ENCODE data around the gene MRPL34.
A peak's percentile ranks its signal among the peaks of the same experiment; 100 is the strongest.

Gene MRPL34

DNA sequence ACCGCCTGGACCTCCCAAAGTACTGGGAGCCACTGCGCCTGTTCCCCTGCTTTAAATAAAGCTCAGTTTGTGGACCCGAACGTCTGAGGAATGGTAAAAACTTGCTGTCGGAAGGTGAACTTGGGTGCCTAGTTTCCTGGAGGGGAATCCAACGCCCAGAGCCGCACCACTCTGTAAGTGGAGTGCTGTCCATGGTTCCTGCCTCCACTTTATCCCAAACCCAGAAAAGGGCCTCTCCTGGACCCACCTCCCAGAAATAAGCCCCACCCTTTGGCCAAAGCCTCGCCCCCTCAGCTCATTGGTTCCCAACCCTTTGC, 26.6 kb downstream of the MRPL34 start:
- Histone ChIP-seq H3K4me3 (replicated peaks; ENCODE audit: insufficient read depth, low read length) (no peak overlapping the region), H3K27ac (replicated peaks) (no peak overlapping the region), H3K27me3 (ENCODE audit: insufficient read depth, poor library complexity, severe bottlenecking) (peaks cover 27% of the 10 kb centered on the region)
- TF ChIP-seq, protein P1, sequence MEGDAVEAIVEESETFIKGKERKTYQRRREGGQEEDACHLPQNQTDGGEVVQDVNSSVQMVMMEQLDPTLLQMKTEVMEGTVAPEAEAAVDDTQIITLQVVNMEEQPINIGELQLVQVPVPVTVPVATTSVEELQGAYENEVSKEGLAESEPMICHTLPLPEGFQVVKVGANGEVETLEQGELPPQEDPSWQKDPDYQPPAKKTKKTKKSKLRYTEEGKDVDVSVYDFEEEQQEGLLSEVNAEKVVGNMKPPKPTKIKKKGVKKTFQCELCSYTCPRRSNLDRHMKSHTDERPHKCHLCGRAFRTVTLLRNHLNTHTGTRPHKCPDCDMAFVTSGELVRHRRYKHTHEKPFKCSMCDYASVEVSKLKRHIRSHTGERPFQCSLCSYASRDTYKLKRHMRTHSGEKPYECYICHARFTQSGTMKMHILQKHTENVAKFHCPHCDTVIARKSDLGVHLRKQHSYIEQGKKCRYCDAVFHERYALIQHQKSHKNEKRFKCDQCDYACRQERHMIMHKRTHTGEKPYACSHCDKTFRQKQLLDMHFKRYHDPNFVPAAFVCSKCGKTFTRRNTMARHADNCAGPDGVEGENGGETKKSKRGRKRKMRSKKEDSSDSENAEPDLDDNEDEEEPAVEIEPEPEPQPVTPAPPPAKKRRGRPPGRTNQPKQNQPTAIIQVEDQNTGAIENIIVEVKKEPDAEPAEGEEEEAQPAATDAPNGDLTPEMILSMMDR (IDR thresholded peaks at IDR 0.05; ENCODE audit: insufficient read depth, low read length), result no peak
- TF ChIP-seq POLR2AphosphoS5 (IDR thresholded peaks at IDR 0.05; ENCODE audit: low read depth) (no peak), GABPA (IDR thresholded peaks at IDR 0.05; ENCODE audit: low read depth) (no peak), SPI1 (IDR thresholded peaks at IDR 0.05; ENCODE audit: borderline replicate concordance, low read depth) (no peak)
- TF ChIP-seq, protein P2, sequence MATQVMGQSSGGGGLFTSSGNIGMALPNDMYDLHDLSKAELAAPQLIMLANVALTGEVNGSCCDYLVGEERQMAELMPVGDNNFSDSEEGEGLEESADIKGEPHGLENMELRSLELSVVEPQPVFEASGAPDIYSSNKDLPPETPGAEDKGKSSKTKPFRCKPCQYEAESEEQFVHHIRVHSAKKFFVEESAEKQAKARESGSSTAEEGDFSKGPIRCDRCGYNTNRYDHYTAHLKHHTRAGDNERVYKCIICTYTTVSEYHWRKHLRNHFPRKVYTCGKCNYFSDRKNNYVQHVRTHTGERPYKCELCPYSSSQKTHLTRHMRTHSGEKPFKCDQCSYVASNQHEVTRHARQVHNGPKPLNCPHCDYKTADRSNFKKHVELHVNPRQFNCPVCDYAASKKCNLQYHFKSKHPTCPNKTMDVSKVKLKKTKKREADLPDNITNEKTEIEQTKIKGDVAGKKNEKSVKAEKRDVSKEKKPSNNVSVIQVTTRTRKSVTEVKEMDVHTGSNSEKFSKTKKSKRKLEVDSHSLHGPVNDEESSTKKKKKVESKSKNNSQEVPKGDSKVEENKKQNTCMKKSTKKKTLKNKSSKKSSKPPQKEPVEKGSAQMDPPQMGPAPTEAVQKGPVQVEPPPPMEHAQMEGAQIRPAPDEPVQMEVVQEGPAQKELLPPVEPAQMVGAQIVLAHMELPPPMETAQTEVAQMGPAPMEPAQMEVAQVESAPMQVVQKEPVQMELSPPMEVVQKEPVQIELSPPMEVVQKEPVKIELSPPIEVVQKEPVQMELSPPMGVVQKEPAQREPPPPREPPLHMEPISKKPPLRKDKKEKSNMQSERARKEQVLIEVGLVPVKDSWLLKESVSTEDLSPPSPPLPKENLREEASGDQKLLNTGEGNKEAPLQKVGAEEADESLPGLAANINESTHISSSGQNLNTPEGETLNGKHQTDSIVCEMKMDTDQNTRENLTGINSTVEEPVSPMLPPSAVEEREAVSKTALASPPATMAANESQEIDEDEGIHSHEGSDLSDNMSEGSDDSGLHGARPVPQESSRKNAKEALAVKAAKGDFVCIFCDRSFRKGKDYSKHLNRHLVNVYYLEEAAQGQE (IDR thresholded peaks at IDR 0.05; ENCODE audit: insufficient replicate concordance, low read depth), result peak; percentile 81
- no peak for DNase-seq (ENCODE audit: low read depth in 1 of 2, low spot score in 1 of 2)

DNA sequence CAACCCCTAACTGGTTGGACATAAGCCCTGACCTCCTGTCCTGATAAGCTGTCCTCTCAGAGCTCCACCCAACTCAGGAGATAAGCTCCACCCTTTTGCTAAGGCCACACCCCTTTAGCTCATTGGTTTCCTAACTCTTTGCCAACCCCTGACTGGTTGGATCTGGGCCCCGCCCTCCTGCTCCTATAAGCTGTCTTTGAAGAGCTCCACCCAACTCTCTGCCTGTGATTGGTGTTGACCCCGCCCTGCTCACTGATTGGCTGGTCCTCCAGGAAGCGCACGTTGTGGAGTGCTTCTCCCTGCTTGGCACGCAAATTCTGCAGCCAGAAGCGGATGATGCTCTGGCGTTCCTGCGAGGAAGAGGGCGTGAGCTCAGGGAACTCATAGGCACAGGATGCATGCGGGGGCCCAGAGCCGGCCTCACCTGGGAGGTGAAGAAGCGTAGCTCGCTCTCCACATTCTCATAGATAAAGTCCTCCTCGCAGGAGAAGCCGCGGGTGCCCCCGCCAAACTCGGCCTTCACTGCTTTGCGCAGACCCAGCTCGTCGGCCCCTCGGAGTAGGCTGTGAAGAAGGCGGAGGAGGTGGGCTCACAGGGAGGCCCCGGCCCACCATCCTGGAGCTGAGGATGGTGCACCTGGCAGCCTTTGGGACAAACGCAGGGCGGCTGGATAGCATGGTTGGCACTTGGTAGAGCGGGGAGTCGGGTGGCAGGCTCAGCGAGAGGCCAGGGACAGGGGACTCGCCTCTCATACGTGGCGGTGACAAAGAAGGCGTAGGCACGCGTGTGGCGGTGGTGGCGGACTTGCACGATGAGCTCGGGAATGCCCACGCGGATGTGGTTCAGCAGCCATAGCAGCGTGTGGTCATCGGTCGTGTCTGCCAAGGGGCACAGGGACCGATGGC, 27.3 kb downstream of the MRPL34 start:
- Histone ChIP-seq H3K27me3 (ENCODE audit: insufficient read depth, poor library complexity, severe bottlenecking) (peaks cover 27% of the 10 kb centered on the region), H3K4me3 (replicated peaks; ENCODE audit: insufficient read depth, low read length) (no peak overlapping the region), H3K27ac (replicated peaks) (no peak overlapping the region)
- peak in 1 of 2 experiments; percentile 31 for DNase-seq (ENCODE audit: low read depth in 1 of 2, low spot score in 1 of 2)
- TF ChIP-seq, protein P2 (IDR thresholded peaks at IDR 0.05; ENCODE audit: insufficient replicate concordance, low read depth), result no peak
- TF ChIP-seq POLR2AphosphoS5 (IDR thresholded peaks at IDR 0.05; ENCODE audit: low read depth), result no peak
- TF ChIP-seq SPI1 (IDR thresholded peaks at IDR 0.05; ENCODE audit: borderline replicate concordance, low read depth), result no peak
- TF ChIP-seq, protein P1 (IDR thresholded peaks at IDR 0.05; ENCODE audit: insufficient read depth, low read length), result no peak
- TF ChIP-seq GABPA (IDR thresholded peaks at IDR 0.05; ENCODE audit: low read depth), result no peak

DNA sequence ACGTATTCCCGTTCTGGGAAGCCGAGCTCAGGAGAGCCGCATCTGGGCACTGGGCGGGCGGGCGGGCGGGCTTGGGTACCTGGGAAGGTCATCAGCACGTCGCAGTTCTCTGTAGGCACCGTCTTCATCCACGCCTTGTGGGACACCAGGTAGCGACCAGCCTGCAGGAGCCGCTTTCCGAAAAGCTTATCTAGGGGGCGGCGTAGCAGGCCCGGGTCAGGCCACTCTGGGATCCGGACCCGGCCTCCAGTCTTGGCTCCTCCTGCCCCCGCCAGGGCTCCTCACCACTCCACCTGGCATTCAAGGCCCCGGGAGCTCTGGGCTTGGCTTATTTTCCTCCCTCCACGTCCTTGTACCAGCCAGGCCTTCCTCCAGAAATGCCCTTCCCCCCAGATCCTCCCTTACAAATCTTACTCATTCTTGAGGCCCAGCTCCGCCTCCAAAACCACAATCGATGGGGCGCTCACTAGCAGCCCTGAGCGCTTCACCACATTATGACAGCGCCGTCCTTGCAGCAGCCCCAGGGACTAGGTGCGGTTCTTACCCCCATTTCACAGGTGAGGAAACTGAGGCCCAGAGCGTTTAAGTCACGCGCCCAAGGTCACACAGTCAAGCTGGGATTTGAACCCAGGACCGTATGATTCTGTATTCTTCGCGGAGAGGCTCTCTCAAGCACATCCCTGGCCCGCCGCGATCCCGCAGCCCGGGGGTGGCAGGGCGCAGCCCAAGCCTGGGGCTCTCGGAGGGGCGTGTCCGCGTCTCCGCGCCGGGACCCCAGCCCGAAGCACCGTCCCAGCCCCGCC, 28.1 kb downstream of the MRPL34 start:
- H3K27ac ChIP-seq (replicated peaks), result no peak overlapping the region
- peak; percentile 84 to 90 for DNase-seq (ENCODE audit: low read depth in 1 of 2, low spot score in 1 of 2)
- TF ChIP-seq POLR2AphosphoS5 (IDR thresholded peaks at IDR 0.05; ENCODE audit: low read depth) (0 out of 2 replicates have a peak, but pooled peaks have one; percentile 37), SPI1 (IDR thresholded peaks at IDR 0.05; ENCODE audit: borderline replicate concordance, low read depth) (peak; percentile 22; the same call in 1 of the 2 replicates), GABPA (IDR thresholded peaks at IDR 0.05; ENCODE audit: low read depth) (no peak)
- TF ChIP-seq, protein P2 (IDR thresholded peaks at IDR 0.05; ENCODE audit: insufficient replicate concordance, low read depth), result peak; percentile 27
- TF ChIP-seq, protein P1 (IDR thresholded peaks at IDR 0.05; ENCODE audit: insufficient read depth, low read length), result no peak
- H3K4me3 ChIP-seq (replicated peaks; ENCODE audit: insufficient read depth, low read length), result peak overlapping the region; percentile 56
- peaks cover 22% of the 10 kb centered on the region for H3K27me3 ChIP-seq (ENCODE audit: insufficient read depth, poor library complexity, severe bottlenecking)
